Loucy (cell line): ENCODE results near the gene PEX16.

Source experiments
- H2AFZ ChIP-seq: fragments of 200-600 bp; sonication (generic); 2 replicates; pipeline ENCODE4 v1.6.0; 2016; ENCODE audit warnings: antibody characterized with exemption, mild to moderate bottlenecking, low read length, moderate library complexity
- H3F3A ChIP-seq: fragments of 200-600 bp; 2 replicates; pipeline ENCODE4 v1.6.0; 2016; ENCODE audit warnings: antibody characterized with exemption, low read depth, mild to moderate bottlenecking
- H3K27me3 ChIP-seq: fragments of 200-600 bp; sonication (generic); 2 replicates; pipeline ENCODE4 v1.6.1; 2014; ENCODE audit warnings: low read length, mild to moderate bottlenecking; ENCODE audit not compliant: insufficient read depth, poor library complexity, severe bottlenecking
- H3K36me3 ChIP-seq: fragments of 200-600 bp; sonication (generic); 2 replicates; pipeline ENCODE4 v1.6.1; 2016; ENCODE audit warnings: low read length; ENCODE audit not compliant: insufficient read depth
- H3K4me1 ChIP-seq: fragments of 200-600 bp; sonication (generic); 2 replicates; pipeline ENCODE4 v1.5.1; 2014; ENCODE audit warnings: low read length, mild to moderate bottlenecking; ENCODE audit not compliant: insufficient read depth, poor library complexity, severe bottlenecking
- H3K4me2 ChIP-seq: fragments of 200-600 bp; sonication (generic); 2 replicates; pipeline ENCODE4 v1.6.0; 2014; ENCODE audit warnings: antibody characterized with exemption, low read length, low read depth, mild to moderate bottlenecking; ENCODE audit not compliant: poor library complexity, severe bottlenecking
- H3K4me3 ChIP-seq: fragments of 200-600 bp; sonication (generic); 2 replicates; pipeline ENCODE4 v1.5.1; 2014; ENCODE audit warnings: low read length, mild to moderate bottlenecking, mixed read lengths; ENCODE audit not compliant: poor library complexity, severe bottlenecking
- H3K79me2 ChIP-seq: fragments of 200-600 bp; sonication (generic); 2 replicates; pipeline ENCODE4 v1.6.1; 2014; ENCODE audit warnings: low read length; ENCODE audit not compliant: insufficient read depth
- H3K9ac ChIP-seq: fragments of 200-600 bp; sonication (generic); 2 replicates; pipeline ENCODE4 v1.6.0; 2014; ENCODE audit warnings: mild to moderate bottlenecking, low read depth, low read length, moderate library complexity; ENCODE audit not compliant: poor library complexity, severe bottlenecking
- H3K9me2 ChIP-seq: fragments of 200-600 bp; sonication (generic); replicated peaks from 2 replicates; pipeline ENCODE4 v1.6.1; 2016; ENCODE audit warnings: low read depth, low read length, mixed read lengths
- H3K9me3 ChIP-seq: fragments of 200-600 bp; sonication (generic); 2 replicates; pipeline ENCODE4 v1.6.1; 2014; ENCODE audit warnings: mild to moderate bottlenecking, antibody characterized with exemption, low read length, low read depth; ENCODE audit not compliant: insufficient read depth
- H4K20me1 ChIP-seq: fragments of 200-600 bp; sonication (generic); 2 replicates; pipeline ENCODE4 v1.6.0; 2014; ENCODE audit warnings: antibody characterized with exemption, low read length, mild to moderate bottlenecking; ENCODE audit not compliant: insufficient read depth, poor library complexity, severe bottlenecking
- CTCF ChIP-seq: fragments of 200-600 bp; sonication (generic); conservative IDR thresholded peaks from 2 replicates; pipeline ENCODE4 v1.5.1; 2014; ENCODE audit warnings: mild to moderate bottlenecking, antibody characterized with exemption, low read length
- EZH2phosphoT487 ChIP-seq: fragments of 200-600 bp; IDR thresholded peaks from 2 replicates; pipeline ENCODE4 v1.6.1; 2018; ENCODE audit warnings: antibody characterized with exemption, mild to moderate bottlenecking, moderate library complexity, borderline replicate concordance

PEX16 gene

GRCh38 chr11:45872651-45873356 is 44.9 kb downstream of the PEX16 start:
- Histone ChIP-seq H3K36me3 (peaks cover 65% of the 10 kb centered on the region; the same call in 1 of the 2 replicates), H3K4me2 (no peak overlapping the region), H3K9me2 (no peaks in the 10 kb centered on the region), H3F3A (no peaks in the 10 kb centered on the region), H2AFZ (no peak overlapping the region), H3K79me2 (no peaks in the 10 kb centered on the region), H3K9ac (no peak overlapping the region), H3K4me1 (peaks cover 6% of the 10 kb centered on the region), H3K4me3 (no peak overlapping the region), H3K27me3 (no peaks in the 10 kb centered on the region), H3K9me3 (no peaks in the 10 kb centered on the region), H4K20me1 (no peaks in the 10 kb centered on the region)
- TF ChIP-seq EZH2phosphoT487 (no peak), CTCF (peak; percentile 71)

GRCh38 chr11:45871638-45872037 is 46.0 kb downstream of the PEX16 start:
- peaks cover 6% of the 10 kb centered on the region for H3K4me1 ChIP-seq
- H3K27me3 ChIP-seq = no peaks in the 10 kb centered on the region
- H4K20me1 ChIP-seq = no peaks in the 10 kb centered on the region
- H3K9me3 ChIP-seq = no peaks in the 10 kb centered on the region
- no peak overlapping the region for H3K4me2 ChIP-seq
- no peak overlapping the region for H3K9ac ChIP-seq
- no peak overlapping the region for H2AFZ ChIP-seq
- no peaks in the 10 kb centered on the region for H3K9me2 ChIP-seq
- TF ChIP-seq CTCF (no peak), EZH2phosphoT487 (no peak)
- no peak overlapping the region for H3K4me3 ChIP-seq
- H3K79me2 ChIP-seq = no peaks in the 10 kb centered on the region
- no peaks in the 10 kb centered on the region for H3F3A ChIP-seq
- peaks cover 74% of the 10 kb centered on the region; the same call in 1 of the 2 replicates for H3K36me3 ChIP-seq

GRCh38 chr11:45870706-45871105 is 47.0 kb downstream of the PEX16 start:
- Histone ChIP-seq H3K36me3 (peaks cover 75% of the 10 kb centered on the region; the same call in 1 of the 2 replicates), H3K9me2 (no peaks in the 10 kb centered on the region), H3K27me3 (no peaks in the 10 kb centered on the region), H3K4me2 (no peak overlapping the region), H3K9me3 (no peaks in the 10 kb centered on the region), H3F3A (no peaks in the 10 kb centered on the region), H2AFZ (no peak overlapping the region), H3K79me2 (no peaks in the 10 kb centered on the region), H4K20me1 (no peaks in the 10 kb centered on the region), H3K9ac (no peak overlapping the region), H3K4me1 (peaks cover 6% of the 10 kb centered on the region), H3K4me3 (no peak overlapping the region)
- no peak for TF ChIP-seq EZH2phosphoT487
- TF ChIP-seq CTCF = no peak
